NCI-H526 treated with DMSO at 0.1 percent for 48 hours (cell line): Measurements from ENCODE around the gene CHD5.

Source experiments
- DNase-seq: peaks from one replicate; lab custom pipeline; 2025; lab: John Stamatoyannopoulos, UW

CHD5 gene

GRCh38 chr1:6200188-6200809, 20.2 kb upstream of the CHD5 start:
- DNase-seq = no peak

- DNase-seq = peak; percentile 97
Measured at GRCh38 chr1:6199298-6200187, 19.4 kb upstream of the CHD5 start, which contains the start of gene RPL22. TSS of gene RPL22 (minus strand) at chr1:6199595. CDS start at chr1:6199573, 22 bp downstream.

- DNase-seq = no peak
Measured at GRCh38 chr1:6198646-6199297, 18.7 kb upstream of the CHD5 start.

- no peak for DNase-seq
Measured at GRCh38 chr1:6197746-6198427, 17.8 kb upstream of the CHD5 start.

GRCh38 chr1:6191968-6192367, 11.8 kb upstream of the CHD5 start:
- no peak for DNase-seq

GRCh38 chr1:6188466-6188865, 8.3 kb upstream of the CHD5 start:
- DNase-seq = no peak

- DNase-seq = no peak
Measured at GRCh38 chr1:6185635-6186382, 5.7 kb upstream of the CHD5 start.

GRCh38 chr1:6185151-6185550, 5.0 kb upstream of the CHD5 start:
- DNase-seq = no peak

GRCh38 chr1:6184083-6184783, 4.1 kb upstream of the CHD5 start:
- DNase-seq = no peak

- no peak for DNase-seq
Measured at GRCh38 chr1:6183520-6183989, 3.4 kb upstream of the CHD5 start.

- no peak for DNase-seq
Measured at GRCh38 chr1:6181347-6181770, 1.2 kb upstream of the CHD5 start.

- DNase-seq = no peak
Measured at GRCh38 chr1:6180707-6181311, 688 bp upstream of the CHD5 start.

GRCh38 chr1:6179564-6180175, 451 bp downstream of the CHD5 start:
- no peak for DNase-seq

GRCh38 chr1:6178751-6179563, 1.2 kb downstream of the CHD5 start:
- peak; percentile 7 for DNase-seq

GRCh38 chr1:6177681-6178380, 2.3 kb downstream of the CHD5 start:
- DNase-seq = no peak

GRCh38 chr1:6176779-6177178, 3.3 kb downstream of the CHD5 start:
- DNase-seq = no peak

GRCh38 chr1:6175411-6175828, 4.7 kb downstream of the CHD5 start:
- DNase-seq = no peak
